B cell (primary cell): ENCODE data around the gene PDE3B. TPM values are rescaled to one million over a fixed set of nuclear protein-coding genes. Genes with fewer than 3 reads are reported as not detected.

Experiments used
- ATAC-seq: fragments of 200-7000 bp; cut with Tn5 transposase; one replicate; pipeline ENCODE4 v1.10.0; 2021; ENCODE audit warnings: low read depth, mild to moderate bottlenecking, moderate number of reproducible peaks, moderate library complexity
- CTCF ChIA-PET: fragments of 350-600 bp; sonication (Branson Sonifier 250); formaldehyde crosslinking; loops from one replicate; lab custom pipeline; 2021; ENCODE audit warnings: antibody characterized with exemption, inconsistent platforms; lab: Charles Lee
- POLR2A ChIA-PET: fragments of 350-600 bp; sonication (Branson Sonifier 250); formaldehyde crosslinking; loops from one replicate; lab custom pipeline; 2021; ENCODE audit warnings: antibody characterized with exemption; lab: Charles Lee
- DNase-seq: peaks from one replicate; pipeline ENCODE4 v3.0.0; 2013
- H2AFZ ChIP-seq: 2 replicates; pipeline ENCODE4 v1.6.1; 2012; ENCODE audit warnings: mild to moderate bottlenecking, low read depth, low read length; ENCODE audit not compliant: insufficient read depth, poor library complexity, severe bottlenecking
- H3K27ac ChIP-seq, 2 donors: 1 replicate in 1 of 2; 2 replicates in 1 of 2; pipeline ENCODE4 v1.5.1; 2012 to 2013; ENCODE audit warnings: low read length in 2 of 2, mild to moderate bottlenecking in 2 of 2, moderate library complexity in 1 of 2
- H3K27me3 ChIP-seq, 4 experiments: fragments of 200-600 bp in 1 of 4; sonication (generic) in 1 of 4; replicated peaks in 1 of 4; 1 replicate in 2 of 4; 2 replicates in 2 of 4; pipeline versions ENCODE4 v1.6.1 to v1.7.0; 2013 to 2016; ENCODE audit warnings: low read length in 3 of 4, mild to moderate bottlenecking in 2 of 4, mixed read lengths in 1 of 4, moderate library complexity in 1 of 4; ENCODE audit not compliant: insufficient read depth in 4 of 4, control insufficient read depth in 3 of 4; ENCODE audit errors: control extremely low read depth in 1 of 4
- H3K36me3 ChIP-seq, 2 experiments: replicated peaks in 1 of 2; 1 replicate in 1 of 2; 2 replicates in 1 of 2; pipeline versions ENCODE4 v1.6.1 to v1.7.1; 2013; ENCODE audit warnings: low read length in 1 of 2; ENCODE audit not compliant: insufficient read depth in 2 of 2, control insufficient read depth in 1 of 2; ENCODE audit errors: control extremely low read depth in 1 of 2, extremely low read depth in 1 of 2
- H3K4me1 ChIP-seq, 2 donors: fragments of 200-600 bp in 1 of 2; sonication (generic) in 1 of 2; 1 replicate in 1 of 2; 2 replicates in 1 of 2; pipeline versions ENCODE4 v1.5.1 to v1.6.1; 2013 to 2017; ENCODE audit warnings: low read length in 2 of 2; ENCODE audit not compliant: control insufficient read depth in 2 of 2, insufficient read depth in 2 of 2
- H3K4me2 ChIP-seq: replicated peaks from 2 replicates; pipeline ENCODE3; 2012; ENCODE audit warnings: mild to moderate bottlenecking, low read depth, low read length; ENCODE audit not compliant: poor library complexity, severe bottlenecking
- H3K4me3 ChIP-seq, 5 experiments: fragments of 200-600 bp in 1 of 5; sonication (generic) in 1 of 5; 1 replicate in 3 of 5; 2 replicates in 2 of 5; pipeline versions ENCODE4 v1.5.1 to v1.7.0; 2011 to 2016; ENCODE audit warnings: low read length in 4 of 5, mild to moderate bottlenecking in 4 of 5, low read depth in 2 of 5, control low read depth in 1 of 5, moderate library complexity in 1 of 5; ENCODE audit not compliant: insufficient read depth in 1 of 5; ENCODE audit errors: control extremely low read depth in 1 of 5, extremely low read depth in 1 of 5
- H3K79me2 ChIP-seq: fragments of 200-600 bp; sonication (generic); one replicate; pipeline ENCODE4 v1.6.0; 2016; ENCODE audit warnings: low read length; ENCODE audit not compliant: control insufficient read depth, insufficient read depth
- H3K9ac ChIP-seq: fragments of 200-600 bp; sonication (generic); 2 replicates; pipeline ENCODE4 v1.6.1; 2017; ENCODE audit warnings: mild to moderate bottlenecking, low read length, moderate library complexity
- H3K9me3 ChIP-seq, 3 donors: one replicate each; pipeline versions ENCODE4 v1.6.1 to v1.7.1; 2013; ENCODE audit warnings: low read length in 2 of 3; ENCODE audit not compliant: control insufficient read depth in 2 of 3, insufficient read depth in 1 of 3; ENCODE audit errors: control extremely low read depth in 1 of 3
- H4K20me1 ChIP-seq: 2 replicates; pipeline ENCODE4 v1.6.0; 2012; ENCODE audit warnings: mild to moderate bottlenecking, low read length; ENCODE audit not compliant: insufficient read depth, control insufficient read depth, poor library complexity, severe bottlenecking
- H3K27ac Mint-ChIP-seq: one replicate; pipeline ENCODE4 v1.8.0; 2021; ENCODE audit warnings: mixed read lengths
- H3K27me3 Mint-ChIP-seq: one replicate; pipeline ENCODE4 v1.8.0; 2021; ENCODE audit warnings: mixed read lengths
- H3K4me1 Mint-ChIP-seq: one replicate; pipeline ENCODE4 v1.8.0; 2021; ENCODE audit warnings: mixed read lengths
- H3K4me3 Mint-ChIP-seq: one replicate; pipeline ENCODE4 v1.8.0; 2021; ENCODE audit warnings: mixed read lengths
- H3K9me3 Mint-ChIP-seq: one replicate; pipeline ENCODE4 v1.8.0; 2022; ENCODE audit warnings: mixed read lengths; ENCODE audit not compliant: insufficient read depth
- EZH2 ChIP-seq: IDR thresholded peaks from 2 replicates; pipeline ENCODE4 v1.6.1; 2012; ENCODE audit warnings: borderline replicate concordance, low read depth, mild to moderate bottlenecking, moderate library complexity, low read length; ENCODE audit not compliant: insufficient read depth, poor library complexity, severe bottlenecking
- WGBS: methylation state at CpG from one replicate; pipeline ENCODE4 v1.1.5; 2013; ENCODE audit warnings: missing lambda C conversion rate; ENCODE audit not compliant: insufficient coverage; 5-methylcytosine and 5-hydroxymethylcytosine counted together
- intact Hi-C: fragments of 100-400 bp; cut with micrococcal nuclease; formaldehyde crosslinking; loops from one replicate; pipeline ENCODE4 v1.10.0; 2022
- polyA plus RNA-seq: library from polyadenylated mRNA; depleted of rRNA; stranded (reverse); fragments of >200 nt; gene quantifications from 2 replicates; pipeline ENCODE4 v1.2.3, GENCODE V29; 2012
- total RNA-seq, 2 donors: library from RNA; stranded (reverse); fragments of 120-200 nt in 1 of 2; gene quantifications; 1 replicate in 1 of 2; 2 replicates in 1 of 2; pipeline versions ENCODE4 v1.2.3 to v1.2.4, GENCODE V29; 2013 to 2022
- TF ChIP-seq, protein P1 (sequence below): fragments of 200-600 bp; IDR thresholded peaks from one replicate; pipeline ENCODE4 v1.8.0; 2022; ENCODE audit warnings: antibody characterized with exemption, mild to moderate bottlenecking

PDE3B gene
- total and polyA plus RNA-seq, 2 donors (not counting 1 experiment from before 2014, with no cell fraction given) = 1.0 to 60.7 TPM

GRCh38 chr11:14677146-14677545 lies 33.5 kb downstream of the PDE3B start:
- H3K4me1 Mint-ChIP-seq = peaks cover 9% of the 10 kb centered on the region
- no CpG with 5 or more reads among the region's 2 CpGs for WGBS
- Histone ChIP-seq H3K79me2 (no peaks in the 10 kb centered on the region), H3K4me2 (no peak overlapping the region), H3K27me3 (no peaks in the 10 kb centered on the region), H2AFZ (no peak overlapping the region), H3K4me3 (no peak overlapping the region), H3K4me1 (peaks cover 0 to 3% of the 10 kb centered on the region in 2 donors), H3K9ac (no peak overlapping the region), H3K36me3 (no peaks in the 10 kb centered on the region), H4K20me1 (no peaks in the 10 kb centered on the region), H3K27ac (no peak overlapping the region), H3K9me3 (peaks cover 0 to 3% (median 0%) of the 10 kb centered on the region in 3 donors)
- H3K4me3 Mint-ChIP-seq = no peak overlapping the region
- peaks cover 6% of the 10 kb centered on the region for H3K9me3 Mint-ChIP-seq
- ChIA-PET POLR2A (no interaction called here), CTCF (no interaction called here)
- intact Hi-C loops = no loop called here
- ATAC-seq (no peak), DNase-seq (no peak)
- H3K27me3 Mint-ChIP-seq = peaks cover 9% of the 10 kb centered on the region
- H3K27ac Mint-ChIP-seq = no peak overlapping the region
- no peak for TF ChIP-seq EZH2

GRCh38 chr11:14678350-14678749 lies 34.7 kb downstream of the PDE3B start:
- no peaks in the 10 kb centered on the region for H4K20me1 ChIP-seq
- no peak overlapping the region for H3K27ac Mint-ChIP-seq
- H3K4me3 Mint-ChIP-seq = no peak overlapping the region
- H3K4me1 ChIP-seq = peaks cover 0 to 3% of the 10 kb centered on the region in 2 donors
- H2AFZ ChIP-seq = no peak overlapping the region
- POLR2A ChIA-PET = no interaction called here
- H3K9me3 ChIP-seq = peaks cover 0 to 3% (median 0%) of the 10 kb centered on the region in 3 donors
- H3K9me3 Mint-ChIP-seq = peaks cover 6% of the 10 kb centered on the region
- H3K27me3 ChIP-seq = no peaks in the 10 kb centered on the region
- H3K4me3 ChIP-seq = no peak overlapping the region
- intact Hi-C loops = no loop called here
- no peak overlapping the region for H3K27ac ChIP-seq
- no peaks in the 10 kb centered on the region for H3K79me2 ChIP-seq
- ATAC-seq (no peak), DNase-seq (no peak)
- CTCF ChIA-PET = interaction anchor here (0.5 kb wide), 1 partner anchor 225 kb away, joined by 3 read pairs; no protein-coding TSS in a partner anchor
- no CpG with 5 or more reads among the region's 2 CpGs for WGBS
- peaks cover 9% of the 10 kb centered on the region for H3K4me1 Mint-ChIP-seq
- no peaks in the 10 kb centered on the region for H3K36me3 ChIP-seq
- H3K27me3 Mint-ChIP-seq = peaks cover 9% of the 10 kb centered on the region
- no peak for TF ChIP-seq EZH2
- TF ChIP-seq, protein P1, sequence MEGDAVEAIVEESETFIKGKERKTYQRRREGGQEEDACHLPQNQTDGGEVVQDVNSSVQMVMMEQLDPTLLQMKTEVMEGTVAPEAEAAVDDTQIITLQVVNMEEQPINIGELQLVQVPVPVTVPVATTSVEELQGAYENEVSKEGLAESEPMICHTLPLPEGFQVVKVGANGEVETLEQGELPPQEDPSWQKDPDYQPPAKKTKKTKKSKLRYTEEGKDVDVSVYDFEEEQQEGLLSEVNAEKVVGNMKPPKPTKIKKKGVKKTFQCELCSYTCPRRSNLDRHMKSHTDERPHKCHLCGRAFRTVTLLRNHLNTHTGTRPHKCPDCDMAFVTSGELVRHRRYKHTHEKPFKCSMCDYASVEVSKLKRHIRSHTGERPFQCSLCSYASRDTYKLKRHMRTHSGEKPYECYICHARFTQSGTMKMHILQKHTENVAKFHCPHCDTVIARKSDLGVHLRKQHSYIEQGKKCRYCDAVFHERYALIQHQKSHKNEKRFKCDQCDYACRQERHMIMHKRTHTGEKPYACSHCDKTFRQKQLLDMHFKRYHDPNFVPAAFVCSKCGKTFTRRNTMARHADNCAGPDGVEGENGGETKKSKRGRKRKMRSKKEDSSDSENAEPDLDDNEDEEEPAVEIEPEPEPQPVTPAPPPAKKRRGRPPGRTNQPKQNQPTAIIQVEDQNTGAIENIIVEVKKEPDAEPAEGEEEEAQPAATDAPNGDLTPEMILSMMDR = no peak
- no peak overlapping the region for H3K4me2 ChIP-seq
- no peak overlapping the region for H3K9ac ChIP-seq
